Endodermal cell (in vitro differentiated cells): ENCODE measurements around the gene COL4A1. TPM values are rescaled to one million over a fixed set of nuclear protein-coding genes. Genes with fewer than 3 reads are reported as not detected.
A peak's percentile ranks its signal among the peaks of the same experiment; 100 is the strongest.

Experiments
- DNase-seq: peaks from one replicate; pipeline ENCODE4 v3.0.0-alpha.2; 2017
- H3K27ac ChIP-seq: 2 replicates; pipeline ENCODE4 v1.5.1; 2013; ENCODE audit warnings: mild to moderate bottlenecking, low read depth, low read length, moderate library complexity
- H3K27me3 ChIP-seq: 2 replicates; pipeline ENCODE4 v1.6.1; 2013; ENCODE audit warnings: mild to moderate bottlenecking, low read length, moderate library complexity; ENCODE audit not compliant: insufficient read depth, control insufficient read depth, poor library complexity, severe bottlenecking
- H3K36me3 ChIP-seq: 2 replicates; pipeline ENCODE4 v1.7.0; 2013; ENCODE audit warnings: mild to moderate bottlenecking, low read length, moderate library complexity; ENCODE audit not compliant: control insufficient read depth, insufficient read depth
- H3K4me1 ChIP-seq: one replicate; pipeline ENCODE4 v1.7.0; 2013; ENCODE audit warnings: low read length; ENCODE audit not compliant: control insufficient read depth, insufficient read depth
- H3K4me3 ChIP-seq: 2 replicates; pipeline ENCODE4 v1.5.1; 2013; ENCODE audit warnings: mild to moderate bottlenecking, low read length, moderate library complexity
- H3K9ac ChIP-seq: 2 replicates; pipeline ENCODE4 v1.6.1; 2013; ENCODE audit warnings: mild to moderate bottlenecking, low read length, moderate library complexity; ENCODE audit not compliant: poor library complexity, severe bottlenecking; ENCODE audit errors: extremely low read depth
- H3K9me3 ChIP-seq: 2 replicates; pipeline ENCODE4 v1.6.1; 2013; ENCODE audit warnings: mild to moderate bottlenecking, low read length, moderate library complexity; ENCODE audit not compliant: control insufficient read depth
- H3K27ac Mint-ChIP-seq: 2 replicates; pipeline ENCODE4 v1.8.0; 2020; ENCODE audit warnings: mixed read lengths
- H3K27me3 Mint-ChIP-seq: 2 replicates; pipeline ENCODE4 v1.8.0; 2021; ENCODE audit warnings: mild to moderate bottlenecking, mixed read lengths; ENCODE audit not compliant: insufficient read depth
- H3K36me3 Mint-ChIP-seq: 2 replicates; pipeline ENCODE4 v1.8.0; 2020; ENCODE audit warnings: low read depth, mixed read lengths
- H3K4me1 Mint-ChIP-seq: 2 replicates; pipeline ENCODE4 v1.8.0; 2020; ENCODE audit warnings: mixed read lengths
- H3K4me3 Mint-ChIP-seq: 2 replicates; pipeline ENCODE4 v1.8.0; 2020; ENCODE audit warnings: mild to moderate bottlenecking, moderate library complexity, mixed read lengths
- H3K9me3 Mint-ChIP-seq: 2 replicates; pipeline ENCODE4 v1.8.0; 2020; ENCODE audit warnings: mild to moderate bottlenecking, mixed read lengths
- WGBS, 2 experiments: methylation state at CpG; one replicate each; pipeline versions ENCODE4 v1.1.5 to v1.1.7; 2013; ENCODE audit warnings: missing lambda C conversion rate in 2 of 2, mixed read lengths in 1 of 2; ENCODE audit not compliant: insufficient coverage in 1 of 2, insufficient read length in 1 of 2; 5-methylcytosine and 5-hydroxymethylcytosine counted together
- total RNA-seq, 2 donors: library from RNA; stranded (reverse); fragmentation: NEBNext Ultra II Directional in 1 of 2; extraction: Animal tissue kit (Norgen Biotek cat#: 25700) in 1 of 2; gene quantifications; 2 replicates in 1 of 2; 3 replicates in 1 of 2; pipeline ENCODE4 v1.2.1, GENCODE V29; 2021
- TF ChIP-seq, protein P1 (sequence below): fragments of 200-600 bp; sonication (generic); conservative IDR thresholded peaks from 2 replicates; pipeline ENCODE4 v1.5.0; 2021; ENCODE audit warnings: antibody characterized with exemption, mild to moderate bottlenecking

COL4A1 gene
- total RNA-seq, 2 donors from 2014 or later = 702 to 764 TPM

- TF ChIP-seq, protein P1, sequence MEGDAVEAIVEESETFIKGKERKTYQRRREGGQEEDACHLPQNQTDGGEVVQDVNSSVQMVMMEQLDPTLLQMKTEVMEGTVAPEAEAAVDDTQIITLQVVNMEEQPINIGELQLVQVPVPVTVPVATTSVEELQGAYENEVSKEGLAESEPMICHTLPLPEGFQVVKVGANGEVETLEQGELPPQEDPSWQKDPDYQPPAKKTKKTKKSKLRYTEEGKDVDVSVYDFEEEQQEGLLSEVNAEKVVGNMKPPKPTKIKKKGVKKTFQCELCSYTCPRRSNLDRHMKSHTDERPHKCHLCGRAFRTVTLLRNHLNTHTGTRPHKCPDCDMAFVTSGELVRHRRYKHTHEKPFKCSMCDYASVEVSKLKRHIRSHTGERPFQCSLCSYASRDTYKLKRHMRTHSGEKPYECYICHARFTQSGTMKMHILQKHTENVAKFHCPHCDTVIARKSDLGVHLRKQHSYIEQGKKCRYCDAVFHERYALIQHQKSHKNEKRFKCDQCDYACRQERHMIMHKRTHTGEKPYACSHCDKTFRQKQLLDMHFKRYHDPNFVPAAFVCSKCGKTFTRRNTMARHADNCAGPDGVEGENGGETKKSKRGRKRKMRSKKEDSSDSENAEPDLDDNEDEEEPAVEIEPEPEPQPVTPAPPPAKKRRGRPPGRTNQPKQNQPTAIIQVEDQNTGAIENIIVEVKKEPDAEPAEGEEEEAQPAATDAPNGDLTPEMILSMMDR = no peak
Observed at GRCh38 chr13:110236431-110236830, 70.5 kb downstream of the COL4A1 start.

GRCh38 chr13:110234532-110234931 is 72.4 kb downstream of the COL4A1 start:
- 95 to 100% methylated on average over 3 to 7 of the region's 7 CpGs for WGBS, 2 experiments
- DNase-seq = no peak
- no peak overlapping the region for H3K4me3 ChIP-seq
- H3K4me1 ChIP-seq = peaks cover 11% of the 10 kb centered on the region
- no peak overlapping the region for H3K9ac ChIP-seq
- Mint-ChIP-seq H3K27me3 (no peaks in the 10 kb centered on the region), H3K4me1 (peaks cover 24% of the 10 kb centered on the region), H3K36me3 (peaks cover 41% of the 10 kb centered on the region), H3K4me3 (no peak overlapping the region), H3K9me3 (no peaks in the 10 kb centered on the region), H3K27ac (no peak overlapping the region)
- H3K9me3 ChIP-seq = no peaks in the 10 kb centered on the region
- H3K27ac ChIP-seq = no peak overlapping the region
- no peaks in the 10 kb centered on the region for H3K27me3 ChIP-seq
- TF ChIP-seq, protein P1 = no peak
- peaks cover 69% of the 10 kb centered on the region for H3K36me3 ChIP-seq

More at GRCh38 chr13:110236431-110236830, 70.5 kb downstream of the COL4A1 start:
- Mint-ChIP-seq H3K27ac (no peak overlapping the region), H3K36me3 (peaks cover 34% of the 10 kb centered on the region), H3K27me3 (no peaks in the 10 kb centered on the region), H3K4me1 (peaks cover 21% of the 10 kb centered on the region), H3K9me3 (no peaks in the 10 kb centered on the region), H3K4me3 (no peak overlapping the region)
- no peaks in the 10 kb centered on the region for H3K27me3 ChIP-seq
- H3K9ac ChIP-seq = no peak overlapping the region
- no peaks in the 10 kb centered on the region for H3K9me3 ChIP-seq
- peaks cover 77% of the 10 kb centered on the region for H3K36me3 ChIP-seq
- no peak overlapping the region for H3K27ac ChIP-seq
- WGBS, 2 experiments = 87 to 93% methylated on average over 8 to 10 of the region's 10 CpGs
- DNase-seq = no peak
- H3K4me3 ChIP-seq = no peak overlapping the region
- peaks cover 11% of the 10 kb centered on the region for H3K4me1 ChIP-seq

GRCh38 chr13:110233951-110234280 is 73.0 kb downstream of the COL4A1 start:
- H3K9ac ChIP-seq = no peak overlapping the region
- TF ChIP-seq, protein P1 = no peak
- no peaks in the 10 kb centered on the region for H3K9me3 ChIP-seq
- peak; percentile 15 for DNase-seq
- Mint-ChIP-seq H3K36me3 (peaks cover 44% of the 10 kb centered on the region), H3K27me3 (no peaks in the 10 kb centered on the region), H3K4me1 (peaks cover 19% of the 10 kb centered on the region), H3K27ac (no peak overlapping the region), H3K9me3 (no peaks in the 10 kb centered on the region), H3K4me3 (no peak overlapping the region)
- no peak overlapping the region for H3K4me3 ChIP-seq
- no peaks in the 10 kb centered on the region for H3K27me3 ChIP-seq
- 77 to 78% methylated on average over 3 of the region's 3 CpGs for WGBS, 2 experiments
- H3K4me1 ChIP-seq = peaks cover 7% of the 10 kb centered on the region
- peaks cover 63% of the 10 kb centered on the region for H3K36me3 ChIP-seq
- no peak overlapping the region for H3K27ac ChIP-seq
